Central memory CD8-positive, alpha-beta T cell (primary cell): ENCODE results near the gene RHBG.

Experiments
- ATAC-seq: fragments of 150-1000 bp; cut with Tn5 transposase; replicated peaks from 2 replicates; pipeline ENCODE4 v1.10.0; 2022; ENCODE audit warnings: mild to moderate bottlenecking, moderate FRiP score, moderate number of reproducible peaks; ENCODE audit not compliant: poor library complexity, severe bottlenecking; ENCODE audit errors: extremely low read depth
- DNase-seq, 2 donors: peaks; one replicate each; pipeline ENCODE4 v3.0.0; 2021; ENCODE audit warnings: low spot score in 2 of 2
- H3K27ac Mint-ChIP-seq: one replicate; pipeline ENCODE4 v1.8.0; 2022; ENCODE audit warnings: low read depth, mild to moderate bottlenecking, moderate library complexity, mixed read lengths
- H3K27me3 Mint-ChIP-seq: one replicate; pipeline ENCODE4 v1.8.0; 2022; ENCODE audit warnings: mixed read lengths
- H3K36me3 Mint-ChIP-seq: one replicate; pipeline ENCODE4 v1.8.0; 2022; ENCODE audit warnings: mild to moderate bottlenecking, moderate library complexity, mixed read lengths; ENCODE audit not compliant: insufficient read depth
- H3K4me1 Mint-ChIP-seq: one replicate; pipeline ENCODE4 v1.8.0; 2022; ENCODE audit warnings: mixed read lengths
- H3K4me3 Mint-ChIP-seq: one replicate; pipeline ENCODE4 v1.8.0; 2022; ENCODE audit warnings: mild to moderate bottlenecking, moderate library complexity, mixed read lengths
- H3K9me3 Mint-ChIP-seq: one replicate; pipeline ENCODE4 v1.8.0; 2022; ENCODE audit warnings: mixed read lengths

RHBG gene

DNA sequence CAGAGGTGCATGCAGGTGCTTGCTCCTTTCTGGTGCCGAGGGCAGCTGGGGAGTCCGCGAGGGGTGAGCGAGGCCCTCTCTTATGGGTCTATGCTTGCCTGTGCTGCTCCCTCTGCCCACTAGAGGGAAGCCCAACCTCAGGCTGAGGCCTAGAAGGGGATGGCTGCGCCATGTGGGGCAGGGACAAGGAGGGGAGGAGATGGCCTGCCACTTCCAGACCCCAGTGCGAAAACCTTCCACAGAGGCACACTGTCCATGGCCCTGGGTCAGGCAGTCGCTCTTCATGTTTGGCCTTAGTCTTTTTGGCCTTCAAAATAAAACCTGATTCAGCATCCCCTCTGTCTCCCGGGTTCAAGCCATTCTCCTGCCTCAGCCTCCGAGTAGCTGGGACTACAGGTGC lies 14.0 kb downstream of the RHBG start:
- DNase-seq: peak; percentile 28 to 42
- Mint-ChIP-seq H3K9me3 (no peaks in the 10 kb centered on the region), H3K4me3 (no peak overlapping the region), H3K27me3 (no peaks in the 10 kb centered on the region), H3K4me1 (peaks cover 8% of the 10 kb centered on the region), H3K36me3 (no peaks in the 10 kb centered on the region), H3K27ac (no peak overlapping the region)
- peak; percentile 66 for ATAC-seq

DNA sequence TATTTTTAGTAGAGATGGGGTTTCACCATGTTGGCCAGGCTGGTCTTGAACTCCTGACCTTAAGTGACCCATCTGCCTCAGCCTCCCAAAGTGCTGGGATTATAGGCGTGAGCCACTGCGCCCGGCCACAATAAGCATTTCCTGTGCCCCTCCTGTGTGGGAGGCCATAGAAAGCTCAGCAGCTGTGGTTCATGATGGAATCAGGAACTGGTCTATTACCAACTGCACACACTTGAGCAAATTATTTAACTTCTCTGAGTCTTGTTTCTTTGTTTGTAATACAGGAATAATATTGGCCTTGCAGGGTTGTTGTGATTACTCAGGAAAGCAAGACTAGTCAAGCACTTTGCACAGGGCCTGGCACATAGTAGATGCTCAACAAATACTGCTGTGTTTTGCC lies 15.0 kb downstream of the RHBG start:
- H3K27ac Mint-ChIP-seq: no peak overlapping the region
- H3K4me1 Mint-ChIP-seq: peaks cover 8% of the 10 kb centered on the region
- no peaks in the 10 kb centered on the region for H3K36me3 Mint-ChIP-seq
- ATAC-seq: no peak
- peaks cover 6% of the 10 kb centered on the region for H3K27me3 Mint-ChIP-seq
- no peak overlapping the region for H3K4me3 Mint-ChIP-seq
- DNase-seq: no peak
- H3K9me3 Mint-ChIP-seq: no peaks in the 10 kb centered on the region

DNA sequence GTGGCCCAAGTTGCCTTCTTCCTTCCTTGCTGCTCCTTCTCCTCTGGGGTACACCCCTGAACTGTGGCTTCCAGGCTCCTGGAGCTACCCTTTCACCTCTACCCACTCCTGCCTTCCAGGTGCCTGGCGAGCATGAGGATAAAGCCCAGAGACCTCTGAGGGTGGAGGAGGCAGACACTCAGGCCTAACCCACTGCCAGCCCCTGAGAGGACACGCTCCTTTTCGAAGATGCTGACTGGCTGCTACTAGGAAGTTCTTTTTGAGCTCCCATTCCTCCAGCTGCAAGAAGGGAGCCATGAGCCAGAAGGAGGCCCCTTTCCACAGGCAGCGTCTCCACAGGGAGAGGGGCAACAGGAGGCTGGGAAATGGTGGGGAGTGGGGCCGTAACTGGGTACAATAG lies 15.6 kb downstream of the RHBG start:
- Mint-ChIP-seq H3K9me3 (no peaks in the 10 kb centered on the region), H3K4me3 (no peak overlapping the region), H3K27ac (no peak overlapping the region), H3K36me3 (no peaks in the 10 kb centered on the region), H3K4me1 (peaks cover 8% of the 10 kb centered on the region), H3K27me3 (peaks cover 12% of the 10 kb centered on the region)
- ATAC-seq (no peak), DNase-seq (no peak)

DNA sequence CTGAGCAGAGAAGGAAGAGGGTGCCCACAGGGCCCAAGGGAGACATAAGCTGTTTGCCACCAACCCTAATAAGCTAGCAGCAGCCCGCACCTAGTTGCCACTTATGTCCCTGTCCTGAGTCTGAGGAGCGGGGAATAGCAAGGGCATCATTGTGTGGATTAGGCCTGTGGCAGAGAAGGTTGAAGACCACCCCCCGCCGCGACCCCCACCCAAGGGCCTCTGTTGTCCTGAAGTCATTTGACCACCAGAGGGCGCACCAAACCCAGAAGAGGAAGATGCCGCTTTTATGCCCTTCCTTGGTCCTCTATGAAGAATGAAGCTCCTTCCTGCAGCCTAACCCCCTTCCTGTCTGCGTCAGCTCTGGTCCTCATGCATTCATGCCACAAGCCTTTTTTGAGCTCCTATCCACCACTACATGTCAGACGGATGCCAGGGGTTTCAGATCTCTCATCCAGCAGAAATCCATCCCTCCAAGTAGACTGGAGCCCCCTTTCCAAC lies 16.6 kb downstream of the RHBG start:
- Mint-ChIP-seq H3K27ac (no peak overlapping the region), H3K9me3 (no peaks in the 10 kb centered on the region), H3K36me3 (no peaks in the 10 kb centered on the region), H3K27me3 (peaks cover 21% of the 10 kb centered on the region), H3K4me1 (peaks cover 8% of the 10 kb centered on the region), H3K4me3 (no peak overlapping the region)
- peak; percentile 57 to 63 for DNase-seq
- peak; percentile 83 for ATAC-seq

DNA sequence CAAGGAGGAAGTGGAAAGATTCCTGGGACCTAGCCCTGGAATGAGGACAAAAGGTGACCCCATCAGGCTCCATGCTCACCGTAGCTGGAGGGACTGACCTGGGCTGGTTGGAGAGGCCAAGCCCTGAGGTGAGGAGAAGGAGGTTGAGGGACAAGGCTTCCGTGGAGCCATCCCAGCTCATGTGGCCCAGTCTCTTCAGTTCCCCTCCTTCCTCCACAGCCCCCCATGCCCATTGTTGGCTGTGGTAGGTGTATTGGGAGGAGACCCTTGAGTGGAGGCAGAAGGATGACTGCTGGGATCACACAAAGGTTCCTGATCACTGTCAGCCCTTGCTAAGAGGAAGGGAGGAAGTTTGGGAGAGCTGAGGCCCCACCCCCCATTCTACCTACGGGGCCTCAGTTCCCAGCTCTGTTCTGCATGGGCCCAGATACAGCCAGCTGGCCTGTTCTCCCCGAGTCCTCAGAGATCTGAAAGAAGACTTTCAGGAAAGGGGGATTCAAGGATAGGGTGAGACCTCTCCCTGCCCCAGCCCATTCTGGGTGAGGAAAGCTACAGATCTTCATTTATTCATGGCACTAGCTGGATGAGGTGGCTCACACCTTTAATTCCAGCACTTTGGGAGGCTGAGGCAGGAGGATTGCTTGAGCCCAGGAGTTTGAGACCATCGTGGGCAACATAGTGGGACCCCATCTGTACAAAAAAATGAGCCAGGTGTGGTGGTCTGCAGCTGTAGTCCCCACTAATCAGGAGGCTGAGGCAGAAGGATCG lies 17.3 kb downstream of the RHBG start:
- ATAC-seq: no peak
- Mint-ChIP-seq H3K36me3 (no peaks in the 10 kb centered on the region), H3K9me3 (no peaks in the 10 kb centered on the region), H3K4me3 (no peak overlapping the region), H3K27ac (no peak overlapping the region), H3K4me1 (peaks cover 8% of the 10 kb centered on the region), H3K27me3 (peaks cover 29% of the 10 kb centered on the region)
- no peak for DNase-seq

DNA sequence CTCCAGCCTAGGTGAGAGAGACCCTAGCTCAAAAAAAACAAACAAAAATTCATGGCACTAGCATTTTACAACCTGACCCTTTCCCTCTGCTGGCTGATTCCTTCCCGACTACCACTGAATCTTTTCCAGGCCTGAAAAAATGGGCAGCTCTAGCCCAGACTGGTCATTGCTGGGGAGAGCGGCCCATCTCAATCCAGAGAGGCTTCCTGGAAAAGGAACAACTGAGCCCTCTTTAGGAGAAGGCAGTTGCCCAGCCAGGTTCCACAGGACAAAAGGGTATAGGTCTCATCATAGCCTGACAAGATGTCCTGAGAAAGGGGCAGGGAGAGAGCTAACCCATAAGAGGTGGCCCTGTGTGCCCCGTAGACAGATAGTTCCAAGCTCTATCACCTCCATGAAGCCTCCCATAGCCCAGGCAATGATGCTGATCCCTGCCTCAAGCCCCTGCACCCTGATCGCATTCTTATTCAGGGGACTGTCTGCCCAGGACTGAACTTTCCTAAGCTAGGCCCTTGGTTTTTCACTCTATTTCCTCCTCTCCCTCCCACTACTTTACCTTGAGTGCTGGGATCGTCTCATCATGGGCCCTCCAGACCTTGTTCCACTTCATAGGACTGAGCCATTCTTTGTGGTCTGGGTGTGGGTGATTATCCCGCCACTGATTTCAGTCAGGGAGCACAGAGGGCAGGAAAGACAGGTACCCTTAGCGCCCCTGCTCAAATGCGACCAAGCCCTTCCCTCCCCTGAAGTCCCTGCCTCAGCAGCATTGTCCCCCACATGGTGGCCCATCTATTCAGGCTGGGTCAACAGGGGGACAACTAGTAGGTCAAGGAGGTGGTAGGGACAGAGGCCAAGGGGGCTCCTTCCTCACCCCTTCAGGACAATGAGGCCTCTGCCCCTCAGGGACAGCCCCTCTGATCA lies 18.2 kb downstream of the RHBG start:
- H3K9me3 Mint-ChIP-seq: no peaks in the 10 kb centered on the region
- H3K4me1 Mint-ChIP-seq: peaks cover 8% of the 10 kb centered on the region
- H3K27me3 Mint-ChIP-seq: peaks cover 29% of the 10 kb centered on the region
- no peak for ATAC-seq
- no peaks in the 10 kb centered on the region for H3K36me3 Mint-ChIP-seq
- DNase-seq: no peak
- H3K27ac Mint-ChIP-seq: no peak overlapping the region
- H3K4me3 Mint-ChIP-seq: no peak overlapping the region

DNA sequence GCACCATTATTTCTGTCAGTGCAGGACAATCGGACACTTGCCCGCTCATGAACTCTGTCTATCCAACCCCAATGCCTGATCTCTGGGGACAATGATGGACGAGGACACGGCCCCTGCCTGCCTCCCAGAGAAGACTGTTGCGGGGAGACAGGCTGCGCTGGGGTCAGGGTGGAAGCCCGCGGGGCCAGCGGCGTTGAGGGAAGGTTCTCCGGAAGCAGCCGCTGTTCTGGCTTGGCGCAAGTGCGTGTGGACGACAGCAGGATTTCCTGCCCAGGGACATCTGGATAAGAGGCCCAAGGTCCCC lies 18.8 kb downstream of the RHBG start:
- Mint-ChIP-seq H3K4me3 (no peak overlapping the region), H3K9me3 (no peaks in the 10 kb centered on the region), H3K27ac (no peak overlapping the region), H3K27me3 (peaks cover 29% of the 10 kb centered on the region), H3K4me1 (peaks cover 8% of the 10 kb centered on the region), H3K36me3 (no peaks in the 10 kb centered on the region)
- ATAC-seq: no peak
- no peak for DNase-seq

DNA sequence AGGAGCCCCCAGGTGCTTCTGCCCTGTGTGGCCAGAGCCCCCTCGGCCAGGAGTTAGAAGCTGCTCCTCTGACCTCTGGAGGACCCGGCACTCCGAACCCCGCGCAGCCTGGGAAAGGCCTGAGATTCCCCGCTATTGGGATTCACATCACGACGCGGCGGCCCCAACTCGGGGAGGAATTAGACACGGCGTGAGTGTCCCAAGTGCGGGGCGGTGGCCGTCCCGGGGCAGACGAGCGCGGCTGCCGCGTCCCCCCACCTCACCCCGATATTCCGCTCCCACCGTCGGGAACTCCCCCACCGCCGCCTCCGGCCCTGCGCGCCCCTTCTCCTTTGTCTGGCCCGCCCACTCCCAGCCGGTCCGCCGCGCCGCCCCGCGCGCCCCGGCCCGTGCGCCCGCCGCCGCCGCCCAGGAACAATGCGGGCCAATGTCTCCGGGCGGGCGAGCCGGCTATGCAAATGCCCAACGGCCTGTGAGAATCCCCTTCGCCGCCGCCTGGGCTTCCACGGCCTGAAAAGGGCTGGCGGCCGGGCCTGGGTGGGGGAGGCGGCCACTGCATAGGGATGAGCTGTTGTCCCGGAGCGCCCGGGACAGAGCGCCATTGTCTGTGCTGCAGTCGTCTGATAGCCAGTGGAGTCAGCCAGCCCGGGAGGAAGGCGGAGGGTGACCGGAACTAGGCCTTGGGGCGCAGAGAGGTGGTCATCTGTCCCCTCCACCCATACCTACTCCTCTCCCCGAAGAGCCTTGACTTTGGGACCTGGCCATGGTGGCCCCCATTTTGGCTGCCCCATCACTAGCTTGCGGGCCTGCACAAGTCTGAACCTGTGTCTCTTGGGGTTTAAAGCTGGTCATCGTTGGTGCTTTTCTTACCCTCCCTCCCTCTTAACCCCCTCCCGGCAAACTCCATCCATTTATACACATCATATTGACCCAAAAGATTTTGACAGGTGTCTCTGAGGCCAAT lies 19.4 kb downstream of the RHBG start:
- no peak for DNase-seq
- peaks cover 34% of the 10 kb centered on the region for H3K27me3 Mint-ChIP-seq

DNA sequence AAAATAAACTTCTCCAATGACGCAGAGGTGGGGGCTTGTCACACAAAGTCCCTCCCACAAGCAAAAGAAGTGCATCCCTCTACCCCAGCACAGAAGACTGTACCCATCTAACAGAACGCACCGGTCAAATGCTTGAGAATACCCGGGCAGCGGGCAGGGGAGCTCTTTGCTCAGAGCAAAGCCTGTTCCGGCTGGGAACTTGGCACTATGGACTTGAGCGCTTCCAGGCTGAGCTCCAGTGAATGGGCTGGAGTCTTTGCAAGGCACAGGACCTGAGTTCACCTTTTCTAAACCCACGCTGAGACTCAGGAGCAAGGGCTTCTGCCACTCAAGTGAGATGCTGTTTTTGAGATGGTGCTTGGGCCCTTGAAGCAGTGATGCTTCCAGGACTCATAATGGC lies 20.3 kb downstream of the RHBG start:
- Mint-ChIP-seq H3K27ac (no peak overlapping the region), H3K4me3 (no peak overlapping the region), H3K4me1 (peaks cover 8% of the 10 kb centered on the region), H3K9me3 (no peaks in the 10 kb centered on the region), H3K27me3 (peaks cover 38% of the 10 kb centered on the region), H3K36me3 (no peaks in the 10 kb centered on the region)
- DNase-seq (no peak), ATAC-seq (no peak)

More for the DNA sequence above, 19.4 kb downstream of the RHBG start:
- no peak for ATAC-seq
- Mint-ChIP-seq H3K9me3 (no peaks in the 10 kb centered on the region), H3K4me1 (peaks cover 8% of the 10 kb centered on the region), H3K36me3 (no peaks in the 10 kb centered on the region), H3K4me3 (no peak overlapping the region), H3K27ac (no peak overlapping the region)

DNA sequence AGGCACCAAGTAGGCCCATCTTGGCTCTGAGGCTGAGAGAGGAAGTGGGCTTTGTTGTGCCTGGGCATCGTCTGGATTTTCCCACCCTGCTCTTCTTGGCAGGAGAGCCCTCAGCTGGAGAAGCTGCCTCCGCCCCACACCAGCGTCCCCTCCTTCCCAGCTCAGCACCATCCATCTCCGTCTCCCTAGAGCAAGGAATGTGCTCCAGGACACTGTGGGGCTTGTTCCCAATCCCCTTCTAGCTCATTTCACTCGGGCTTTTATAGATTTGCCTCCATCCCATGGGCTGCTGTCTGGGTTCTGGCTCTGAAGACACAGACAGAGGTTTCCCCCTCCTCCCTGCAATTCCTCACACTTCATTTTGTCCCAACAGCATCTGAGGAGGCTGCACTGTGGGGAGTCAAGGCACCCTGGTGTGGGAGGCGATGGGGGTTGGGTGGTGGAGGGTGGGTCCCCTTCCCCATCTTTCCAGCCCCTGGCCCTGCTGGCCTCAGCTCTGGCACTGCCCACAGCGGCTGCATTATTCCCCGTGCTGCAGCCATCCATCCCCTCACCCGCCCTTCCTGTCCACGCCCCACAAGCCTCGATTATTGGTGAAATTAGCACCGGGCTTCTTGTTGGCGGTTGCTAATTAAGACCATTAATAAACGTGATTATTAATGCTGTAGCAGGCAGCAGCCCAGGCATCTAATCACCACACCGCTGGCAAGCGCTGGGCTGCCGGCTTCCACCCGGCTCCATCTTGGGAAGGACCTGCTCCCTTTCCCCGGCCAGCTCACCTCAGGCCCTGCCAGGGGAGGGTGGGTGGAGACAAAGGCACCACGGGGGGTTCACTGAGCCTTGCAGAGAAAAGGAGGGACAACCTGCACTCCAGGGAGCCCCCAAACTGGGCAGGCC lies 21.7 kb downstream of the RHBG start:
- H3K9me3 Mint-ChIP-seq: no peaks in the 10 kb centered on the region
- no peaks in the 10 kb centered on the region for H3K36me3 Mint-ChIP-seq
- peaks cover 5% of the 10 kb centered on the region for H3K4me1 Mint-ChIP-seq
- DNase-seq (no peak), ATAC-seq (no peak)
- H3K27me3 Mint-ChIP-seq: peaks cover 46% of the 10 kb centered on the region
- no peak overlapping the region for H3K27ac Mint-ChIP-seq
- H3K4me3 Mint-ChIP-seq: no peak overlapping the region

DNA sequence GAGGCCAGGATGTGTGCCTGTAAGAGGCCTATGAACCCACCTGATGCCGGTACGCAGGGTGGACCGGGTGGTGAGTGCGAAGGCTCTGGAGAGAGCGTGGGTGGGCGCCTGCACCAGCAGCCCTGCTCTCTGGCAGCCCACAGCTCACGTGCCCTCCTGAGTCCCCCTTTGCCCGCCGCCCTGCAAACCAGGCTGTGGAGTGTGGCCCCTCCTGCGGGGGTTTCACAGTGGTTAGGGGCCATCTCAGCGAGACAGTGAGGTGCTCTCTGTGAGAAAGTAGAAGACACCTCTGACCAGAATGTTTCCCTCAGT lies 22.3 kb downstream of the RHBG start:
- Mint-ChIP-seq H3K4me1 (no peaks in the 10 kb centered on the region), H3K27me3 (peaks cover 46% of the 10 kb centered on the region), H3K27ac (no peak overlapping the region), H3K9me3 (no peaks in the 10 kb centered on the region), H3K36me3 (no peaks in the 10 kb centered on the region), H3K4me3 (no peak overlapping the region)
- no peak for DNase-seq
- ATAC-seq: no peak
